ENCODE data around the gene ZNF451. TPM values are rescaled to one million over a fixed set of nuclear protein-coding genes. Genes with fewer than 3 reads are reported as not detected.

Gene ZNF451
- total RNA-seq, 1 experiment from 2014 or later, result 92.3 TPM

GRCh38 chr6:57063847-57064246, 26.1 kb upstream of the ZNF451 start:
- Histone ChIP-seq H3K9ac (ENCODE audit: low read length) (peak overlapping the region; percentile 51; the same call in 1 of the 2 replicates), H3K79me2 (ENCODE audit: low read length) (peaks cover 14% of the 10 kb centered on the region; the same call in 1 of the 2 replicates), H3K9me2 (replicated peaks; ENCODE audit: insufficient read depth, low read length) (no peaks in the 10 kb centered on the region), H3K27me3 (ENCODE audit: low read length) (no peaks in the 10 kb centered on the region), H3K4me3 (ENCODE audit: low read length) (no peak overlapping the region), H3K9me3 (ENCODE audit: low read length) (no peaks in the 10 kb centered on the region), H3K36me3 (ENCODE audit: insufficient read depth, low read length) (peaks cover 17% of the 10 kb centered on the region; the same call in 1 of the 2 replicates), H3K27ac (ENCODE audit: low read length) (peak overlapping the region; percentile 80), H2AFZ (ENCODE audit: low read length) (no peak overlapping the region), H3K4me2 (ENCODE audit: low read depth, low read length, poor library complexity, severe bottlenecking) (peak overlapping the region; percentile 69), H3K4me1 (ENCODE audit: low read length) (peaks cover 21% of the 10 kb centered on the region), H4K20me1 (ENCODE audit: insufficient read depth, low read depth, low read length) (no peaks in the 10 kb centered on the region)
- DNase-seq, result peak; percentile 53

- Histone ChIP-seq H3K79me2 (ENCODE audit: low read length) (peaks cover 14% of the 10 kb centered on the region; the same call in 1 of the 2 replicates), H3K27ac (ENCODE audit: low read length) (peak overlapping the region; percentile 80), H3K9me2 (replicated peaks; ENCODE audit: insufficient read depth, low read length) (no peaks in the 10 kb centered on the region), H3K4me1 (ENCODE audit: low read length) (peaks cover 21% of the 10 kb centered on the region), H3K36me3 (ENCODE audit: insufficient read depth, low read length) (peaks cover 12% of the 10 kb centered on the region; the same call in 1 of the 2 replicates), H3K4me3 (ENCODE audit: low read length) (peak overlapping the region; percentile 34), H3K9me3 (ENCODE audit: low read length) (no peaks in the 10 kb centered on the region), H4K20me1 (ENCODE audit: insufficient read depth, low read depth, low read length) (no peaks in the 10 kb centered on the region), H3K9ac (ENCODE audit: low read length) (peak overlapping the region; percentile 51), H3K27me3 (ENCODE audit: low read length) (no peaks in the 10 kb centered on the region), H3K4me2 (ENCODE audit: low read depth, low read length, poor library complexity, severe bottlenecking) (peak overlapping the region; percentile 69), H2AFZ (ENCODE audit: low read length) (no peak overlapping the region)
- DNase-seq, result peak; percentile 79
Measured at GRCh38 chr6:57064809-57065208, 25.2 kb upstream of the ZNF451 start.

GRCh38 chr6:57068061-57068460, 21.9 kb upstream of the ZNF451 start:
- H3K9me2 ChIP-seq (replicated peaks; ENCODE audit: insufficient read depth, low read length), result no peaks in the 10 kb centered on the region
- no peak overlapping the region for H3K9ac ChIP-seq (ENCODE audit: low read length)
- H3K4me2 ChIP-seq (ENCODE audit: low read depth, low read length, poor library complexity, severe bottlenecking), result no peak overlapping the region
- H3K27ac ChIP-seq (ENCODE audit: low read length), result no peak overlapping the region
- H3K79me2 ChIP-seq (ENCODE audit: low read length), result peaks cover 14% of the 10 kb centered on the region; the same call in 1 of the 2 replicates
- no peaks in the 10 kb centered on the region for H4K20me1 ChIP-seq (ENCODE audit: insufficient read depth, low read depth, low read length)
- no peak overlapping the region for H2AFZ ChIP-seq (ENCODE audit: low read length)
- no peak for DNase-seq
- H3K4me3 ChIP-seq (ENCODE audit: low read length), result no peak overlapping the region
- H3K9me3 ChIP-seq (ENCODE audit: low read length), result no peaks in the 10 kb centered on the region
- H3K27me3 ChIP-seq (ENCODE audit: low read length), result no peaks in the 10 kb centered on the region
- H3K4me1 ChIP-seq (ENCODE audit: low read length), result peaks cover 21% of the 10 kb centered on the region
- peaks cover 12% of the 10 kb centered on the region; the same call in 1 of the 2 replicates for H3K36me3 ChIP-seq (ENCODE audit: insufficient read depth, low read length)

- no peak overlapping the region for H3K27ac ChIP-seq (ENCODE audit: low read length)
- no peak overlapping the region for H2AFZ ChIP-seq (ENCODE audit: low read length)
- no peak overlapping the region for H3K4me3 ChIP-seq (ENCODE audit: low read length)
- no peak overlapping the region for H3K4me2 ChIP-seq (ENCODE audit: low read depth, low read length, poor library complexity, severe bottlenecking)
- H3K9me2 ChIP-seq (replicated peaks; ENCODE audit: insufficient read depth, low read length), result no peaks in the 10 kb centered on the region
- no peaks in the 10 kb centered on the region for H3K9me3 ChIP-seq (ENCODE audit: low read length)
- H3K9ac ChIP-seq (ENCODE audit: low read length), result no peak overlapping the region
- peaks cover 14% of the 10 kb centered on the region; the same call in 1 of the 2 replicates for H3K79me2 ChIP-seq (ENCODE audit: low read length)
- peaks cover 14% of the 10 kb centered on the region for H3K4me1 ChIP-seq (ENCODE audit: low read length)
- peaks cover 12% of the 10 kb centered on the region; the same call in 1 of the 2 replicates for H3K36me3 ChIP-seq (ENCODE audit: insufficient read depth, low read length)
- no peak for DNase-seq
- no peaks in the 10 kb centered on the region for H4K20me1 ChIP-seq (ENCODE audit: insufficient read depth, low read depth, low read length)
- H3K27me3 ChIP-seq (ENCODE audit: low read length), result no peaks in the 10 kb centered on the region
Measured at GRCh38 chr6:57069228-57069627, 20.8 kb upstream of the ZNF451 start.

- no peak overlapping the region for H3K9ac ChIP-seq (ENCODE audit: low read length)
- H3K4me2 ChIP-seq (ENCODE audit: low read depth, low read length, poor library complexity, severe bottlenecking), result no peak overlapping the region
- no peaks in the 10 kb centered on the region for H3K9me2 ChIP-seq (replicated peaks; ENCODE audit: insufficient read depth, low read length)
- H3K4me3 ChIP-seq (ENCODE audit: low read length), result no peak overlapping the region
- no peak overlapping the region for H2AFZ ChIP-seq (ENCODE audit: low read length)
- no peak for DNase-seq
- peaks cover 12% of the 10 kb centered on the region; the same call in 1 of the 2 replicates for H3K36me3 ChIP-seq (ENCODE audit: insufficient read depth, low read length)
- H3K27me3 ChIP-seq (ENCODE audit: low read length), result no peaks in the 10 kb centered on the region
- H4K20me1 ChIP-seq (ENCODE audit: insufficient read depth, low read depth, low read length), result no peaks in the 10 kb centered on the region
- H3K4me1 ChIP-seq (ENCODE audit: low read length), result peaks cover 7% of the 10 kb centered on the region
- H3K27ac ChIP-seq (ENCODE audit: low read length), result no peak overlapping the region
- H3K79me2 ChIP-seq (ENCODE audit: low read length), result peaks cover 14% of the 10 kb centered on the region; the same call in 1 of the 2 replicates
- H3K9me3 ChIP-seq (ENCODE audit: low read length), result no peaks in the 10 kb centered on the region
Measured at GRCh38 chr6:57069920-57070331, 20.1 kb upstream of the ZNF451 start.

GRCh38 chr6:57072108-57072507, 17.9 kb upstream of the ZNF451 start:
- Histone ChIP-seq H4K20me1 (ENCODE audit: insufficient read depth, low read depth, low read length) (no peaks in the 10 kb centered on the region), H3K27ac (ENCODE audit: low read length) (no peak overlapping the region), H3K36me3 (ENCODE audit: insufficient read depth, low read length) (peaks cover 6% of the 10 kb centered on the region; the same call in 1 of the 2 replicates), H2AFZ (ENCODE audit: low read length) (no peak overlapping the region), H3K9ac (ENCODE audit: low read length) (no peak overlapping the region), H3K27me3 (ENCODE audit: low read length) (no peaks in the 10 kb centered on the region), H3K79me2 (ENCODE audit: low read length) (0 out of 2 replicates have a peak, but pooled peaks cover 2% of the 10 kb centered on the region), H3K9me2 (replicated peaks; ENCODE audit: insufficient read depth, low read length) (no peaks in the 10 kb centered on the region), H3K9me3 (ENCODE audit: low read length) (no peaks in the 10 kb centered on the region), H3K4me3 (ENCODE audit: low read length) (no peak overlapping the region), H3K4me2 (ENCODE audit: low read depth, low read length, poor library complexity, severe bottlenecking) (no peak overlapping the region), H3K4me1 (ENCODE audit: low read length) (no peaks in the 10 kb centered on the region)
- no peak for DNase-seq

- H3K27ac ChIP-seq (ENCODE audit: low read length), result no peak overlapping the region
- H3K36me3 ChIP-seq (ENCODE audit: insufficient read depth, low read length), result no peaks in the 10 kb centered on the region; the same call in 1 of the 2 replicates
- no peak overlapping the region for H3K4me2 ChIP-seq (ENCODE audit: low read depth, low read length, poor library complexity, severe bottlenecking)
- H2AFZ ChIP-seq (ENCODE audit: low read length), result no peak overlapping the region
- H3K9me3 ChIP-seq (ENCODE audit: low read length), result no peaks in the 10 kb centered on the region
- H4K20me1 ChIP-seq (ENCODE audit: insufficient read depth, low read depth, low read length), result no peaks in the 10 kb centered on the region
- H3K4me3 ChIP-seq (ENCODE audit: low read length), result no peak overlapping the region
- H3K9me2 ChIP-seq (replicated peaks; ENCODE audit: insufficient read depth, low read length), result no peaks in the 10 kb centered on the region
- no peak overlapping the region for H3K9ac ChIP-seq (ENCODE audit: low read length)
- no peaks in the 10 kb centered on the region for H3K79me2 ChIP-seq (ENCODE audit: low read length)
- no peaks in the 10 kb centered on the region for H3K27me3 ChIP-seq (ENCODE audit: low read length)
- DNase-seq, result no peak
- H3K4me1 ChIP-seq (ENCODE audit: low read length), result no peaks in the 10 kb centered on the region
Measured at GRCh38 chr6:57074383-57074782, 15.6 kb upstream of the ZNF451 start.

GRCh38 chr6:57075092-57075491, 14.9 kb upstream of the ZNF451 start:
- no peaks in the 10 kb centered on the region for H4K20me1 ChIP-seq (ENCODE audit: insufficient read depth, low read depth, low read length)
- no peaks in the 10 kb centered on the region for H3K27me3 ChIP-seq (ENCODE audit: low read length)
- H3K4me3 ChIP-seq (ENCODE audit: low read length), result no peak overlapping the region
- H3K4me2 ChIP-seq (ENCODE audit: low read depth, low read length, poor library complexity, severe bottlenecking), result no peak overlapping the region
- no peak overlapping the region for H3K27ac ChIP-seq (ENCODE audit: low read length)
- H3K9me3 ChIP-seq (ENCODE audit: low read length), result no peaks in the 10 kb centered on the region
- no peaks in the 10 kb centered on the region for H3K9me2 ChIP-seq (replicated peaks; ENCODE audit: insufficient read depth, low read length)
- no peak overlapping the region for H2AFZ ChIP-seq (ENCODE audit: low read length)
- H3K79me2 ChIP-seq (ENCODE audit: low read length), result no peaks in the 10 kb centered on the region
- no peak overlapping the region for H3K9ac ChIP-seq (ENCODE audit: low read length)
- no peaks in the 10 kb centered on the region for H3K4me1 ChIP-seq (ENCODE audit: low read length)
- H3K36me3 ChIP-seq (ENCODE audit: insufficient read depth, low read length), result no peaks in the 10 kb centered on the region; the same call in 1 of the 2 replicates
- no peak for DNase-seq
